ENCODE measurements around the gene GLMP. TPM values are rescaled to one million over a fixed set of nuclear protein-coding genes. Genes with fewer than 3 reads are reported as not detected.

The GLMP gene
- total and polyA plus RNA-seq, 2 of the 13 experiments (the other 11 are each of a cell fraction or from before 2014, with no cell fraction given): 44.6 to 75.8 TPM

DNA sequence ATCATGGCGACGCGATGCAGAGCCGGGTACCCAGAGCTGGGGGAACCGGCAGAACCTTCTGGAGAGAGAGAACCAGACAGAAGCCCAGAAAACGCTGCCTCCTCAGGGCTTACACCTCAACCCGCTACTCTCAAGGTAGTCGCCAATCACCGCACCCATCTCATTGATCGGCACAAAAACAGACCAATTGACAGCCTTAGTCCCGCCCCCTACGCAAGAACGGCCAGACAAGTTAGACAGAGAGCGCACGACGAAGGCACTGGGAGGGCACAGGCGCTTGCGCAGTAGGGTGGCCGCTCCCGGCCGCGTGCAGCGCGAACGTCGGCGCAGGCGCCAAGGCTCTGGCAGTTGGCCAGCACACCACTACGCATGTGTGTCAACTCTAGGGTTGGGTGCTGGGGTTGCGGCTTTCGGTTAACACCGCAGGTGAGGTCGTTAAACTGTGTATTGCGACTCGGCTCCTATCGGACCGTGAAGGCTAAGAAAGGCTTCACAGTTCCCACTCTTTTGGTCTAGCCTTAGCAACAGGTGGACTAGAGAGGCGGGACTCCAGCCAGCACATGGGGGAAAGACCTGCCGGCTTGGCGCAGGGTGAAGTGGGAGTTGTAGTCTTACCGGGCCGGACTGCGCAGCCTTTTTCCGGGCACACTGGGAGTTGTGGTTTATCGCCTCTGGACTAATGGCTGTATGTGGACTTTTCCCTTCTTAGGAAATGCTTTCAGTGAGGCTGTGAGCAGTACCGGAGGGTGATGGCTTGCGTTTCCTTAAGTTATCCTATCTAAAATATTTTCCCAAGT, 42.9 kb upstream of the GLMP start, which contains the start of the genes CCT3 and TSACC (continued):
- TF ChIP-seq ZBTB20 (CRISPR knock-in tag; IDR thresholded peaks at IDR 0.05; ENCODE audit: borderline replicate concordance, low read depth) (peak; percentile 71; the same call in 1 of the 2 replicates), ZFP36L1 (CRISPR knock-in tag; IDR thresholded peaks at IDR 0.05) (no peak), CBX5 (CRISPR knock-in tag; IDR thresholded peaks at IDR 0.05; ENCODE audit: borderline replicate concordance) (no peak), HOXA9 (CRISPR knock-in tag; IDR thresholded peaks at IDR 0.05; ENCODE audit: borderline replicate concordance) (no peak), ZNF652 (CRISPR knock-in tag; IDR thresholded peaks at IDR 0.05; ENCODE audit: borderline replicate concordance, low read depth) (no peak), U2AF1 (optimal IDR thresholded peaks at IDR 0.05; ENCODE audit: low read depth, low read length) (no peak), ZNF607 (CRISPR knock-in tag; IDR thresholded peaks at IDR 0.05; ENCODE audit: borderline replicate concordance) (peak; percentile 78; the same call in 1 of the 2 replicates), FOXP4 (CRISPR knock-in tag; IDR thresholded peaks at IDR 0.05) (peak; percentile 23; the same call in 1 of the 2 replicates), REL (CRISPR knock-in tag; conservative IDR thresholded peaks at IDR 0.05) (no peak), CCAR2 (optimal IDR thresholded peaks at IDR 0.05; ENCODE audit: low read depth, low read length) (no peak), SP5 (CRISPR knock-in tag; IDR thresholded peaks at IDR 0.05; ENCODE audit: borderline replicate concordance, low read depth) (no peak), ZNF850 (CRISPR knock-in tag; conservative IDR thresholded peaks at IDR 0.05) (no peak), FOXA1 (IDR thresholded peaks at IDR 0.05) (no peak), FOXA1 (CRISPR knock-in tag; IDR thresholded peaks at IDR 0.05) (no peak), SMYD3 (CRISPR knock-in tag; IDR thresholded peaks at IDR 0.05) (no peak), ZNF160 (CRISPR knock-in tag; IDR thresholded peaks at IDR 0.05) (peak; percentile 7; the same call in 1 of the 2 replicates), ZFP82 (CRISPR knock-in tag; IDR thresholded peaks at IDR 0.05; ENCODE audit: borderline replicate concordance) (no peak), TBP (CRISPR knock-in tag; IDR thresholded peaks at IDR 0.05) (no peak), ZNF709 (CRISPR knock-in tag; IDR thresholded peaks at IDR 0.05) (peak; percentile 93), ZNF639 (CRISPR knock-in tag; conservative IDR thresholded peaks at IDR 0.05) (peak; percentile 80), ZNF567 (CRISPR knock-in tag; IDR thresholded peaks at IDR 0.05; ENCODE audit: borderline replicate concordance) (no peak), ZNF382 (CRISPR knock-in tag; IDR thresholded peaks at IDR 0.05; ENCODE audit: borderline replicate concordance) (no peak), SAP130 (CRISPR knock-in tag; IDR thresholded peaks at IDR 0.05; ENCODE audit: low read depth) (peak; percentile 83), ZNF333 (CRISPR knock-in tag; IDR thresholded peaks at IDR 0.05; ENCODE audit: borderline replicate concordance) (no peak)
- TF ChIP-seq, protein P1, sequence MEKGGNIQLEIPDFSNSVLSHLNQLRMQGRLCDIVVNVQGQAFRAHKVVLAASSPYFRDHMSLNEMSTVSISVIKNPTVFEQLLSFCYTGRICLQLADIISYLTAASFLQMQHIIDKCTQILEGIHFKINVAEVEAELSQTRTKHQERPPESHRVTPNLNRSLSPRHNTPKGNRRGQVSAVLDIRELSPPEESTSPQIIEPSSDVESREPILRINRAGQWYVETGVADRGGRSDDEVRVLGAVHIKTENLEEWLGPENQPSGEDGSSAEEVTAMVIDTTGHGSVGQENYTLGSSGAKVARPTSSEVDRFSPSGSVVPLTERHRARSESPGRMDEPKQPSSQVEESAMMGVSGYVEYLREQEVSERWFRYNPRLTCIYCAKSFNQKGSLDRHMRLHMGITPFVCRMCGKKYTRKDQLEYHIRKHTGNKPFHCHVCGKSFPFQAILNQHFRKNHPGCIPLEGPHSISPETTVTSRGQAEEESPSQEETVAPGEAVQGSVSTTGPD (CRISPR knock-in tag; IDR thresholded peaks at IDR 0.05): no peak
